Activated CD4-positive, alpha-beta T cell treated with anti-CD3 and anti-CD28 coated beads for 4 hours (primary cell): ENCODE measurements around the gene KIF24.
"Not testable (repeated sequence)": the region's sequence is repeated elsewhere in the genome, so short reads cannot be mapped to it uniquely, and the experiment has no call there.

Experiments used
- DNase-seq, 2 donors: peaks; one replicate each; pipeline ENCODE4 v3.0.0-alpha.2; 2020

Gene KIF24

GRCh38 chr9:34328987-34329832 lies at the start of gene KIF24, which contains the start of gene NUDT2:
TSS of gene KIF24 (minus strand) at chr9:34329268. CDS start at chr9:34311346, 17,922 bp downstream.
TSS of gene NUDT2 (plus strand) at chr9:34329569. CDS start at chr9:34339040, 9,471 bp downstream.
- peak; percentile 93 to 94 for DNase-seq

- no peak for DNase-seq
Measured at GRCh38 chr9:34378376-34379060, 49.5 kb upstream of the KIF24 start.

GRCh38 chr9:34377404-34377746 lies 48.3 kb upstream of the KIF24 start:
- no peak for DNase-seq

GRCh38 chr9:34376596-34377403 lies 47.7 kb upstream of the KIF24 start, which contains the start of gene MYORG:
TSS of gene MYORG (minus strand) at chr9:34376898. CDS start at chr9:34372943, 3,955 bp downstream.
- peak; percentile 93 to 96 for DNase-seq

- peak; percentile 36 to 37 for DNase-seq
Measured at GRCh38 chr9:34375901-34376595, 47.0 kb upstream of the KIF24 start.

GRCh38 chr9:34374905-34375552 lies 46.0 kb upstream of the KIF24 start:
- no peak for DNase-seq

- DNase-seq, result no peak
Measured at GRCh38 chr9:34374339-34374738, 45.3 kb upstream of the KIF24 start.

GRCh38 chr9:34373749-34374148 lies 44.7 kb upstream of the KIF24 start:
- DNase-seq, result no peak

GRCh38 chr9:34372467-34373011 lies 43.5 kb upstream of the KIF24 start:
- no peak for DNase-seq

- no peak for DNase-seq
Measured at GRCh38 chr9:34371886-34372466, 42.9 kb upstream of the KIF24 start.

- peak; percentile 16 to 22 for DNase-seq
Measured at GRCh38 chr9:34370970-34371880, 42.2 kb upstream of the KIF24 start.

GRCh38 chr9:34370335-34370969 lies 41.4 kb upstream of the KIF24 start:
- DNase-seq, result no peak

GRCh38 chr9:34369636-34370035 lies 40.6 kb upstream of the KIF24 start:
- DNase-seq, result no peak

- not testable (repeated sequence) for DNase-seq
Measured at GRCh38 chr9:34368796-34369195, 39.7 kb upstream of the KIF24 start.

- not testable (repeated sequence) for DNase-seq
Measured at GRCh38 chr9:34367751-34368410, 38.8 kb upstream of the KIF24 start.

GRCh38 chr9:34366365-34366764 lies 37.3 kb upstream of the KIF24 start:
- DNase-seq, result no peak

GRCh38 chr9:34365282-34365681 lies 36.2 kb upstream of the KIF24 start:
- DNase-seq, result no peak

- no peak for DNase-seq
Measured at GRCh38 chr9:34363619-34364351, 34.7 kb upstream of the KIF24 start.
